Mesenteric fat pad (tissue), 1 donor: ENCODE results near the gene EMP2. TPM values are rescaled to one million over a fixed set of nuclear protein-coding genes. Genes with fewer than 3 reads are reported as not detected.
A peak's percentile ranks its signal among the peaks of the same experiment; 100 is the strongest.
"Not testable (repeated sequence)": the region's sequence is repeated elsewhere in the genome, so short reads cannot be mapped to it uniquely, and the experiment has no call there.

Experiments
- DNase-seq: peaks from one replicate; pipeline ENCODE4 v3.0.0-alpha.2; 2020; ENCODE audit warnings: low spot score
- long read RNA-seq: library from polyadenylated mRNA; unstranded; transcript quantifications from one replicate; pipeline ENCODE4 v2.0.0, GENCODE V29; 2020
- total RNA-seq: library from RNA; stranded (reverse); fragmentation: NEBNext Ultra II Directional; extraction: Animal tissue kit (Norgen Biotek cat#: 25700); gene quantifications from one replicate; pipeline ENCODE4 v1.2.1, GENCODE V29; 2021
- donor health status: DM: yes; HTN: yes; CAD: no.

EMP2 gene, protein sequence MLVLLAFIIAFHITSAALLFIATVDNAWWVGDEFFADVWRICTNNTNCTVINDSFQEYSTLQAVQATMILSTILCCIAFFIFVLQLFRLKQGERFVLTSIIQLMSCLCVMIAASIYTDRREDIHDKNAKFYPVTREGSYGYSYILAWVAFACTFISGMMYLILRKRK
- 68.1 TPM for total RNA-seq
- long read RNA-seq, full-length matches to known transcripts = 18 of 32 reads
- long read RNA-seq, partial matches to known transcripts = 4 of 32 reads
- long read RNA-seq, other reads (novel, unspliced or antisense) = 10 of 32 reads

DNA sequence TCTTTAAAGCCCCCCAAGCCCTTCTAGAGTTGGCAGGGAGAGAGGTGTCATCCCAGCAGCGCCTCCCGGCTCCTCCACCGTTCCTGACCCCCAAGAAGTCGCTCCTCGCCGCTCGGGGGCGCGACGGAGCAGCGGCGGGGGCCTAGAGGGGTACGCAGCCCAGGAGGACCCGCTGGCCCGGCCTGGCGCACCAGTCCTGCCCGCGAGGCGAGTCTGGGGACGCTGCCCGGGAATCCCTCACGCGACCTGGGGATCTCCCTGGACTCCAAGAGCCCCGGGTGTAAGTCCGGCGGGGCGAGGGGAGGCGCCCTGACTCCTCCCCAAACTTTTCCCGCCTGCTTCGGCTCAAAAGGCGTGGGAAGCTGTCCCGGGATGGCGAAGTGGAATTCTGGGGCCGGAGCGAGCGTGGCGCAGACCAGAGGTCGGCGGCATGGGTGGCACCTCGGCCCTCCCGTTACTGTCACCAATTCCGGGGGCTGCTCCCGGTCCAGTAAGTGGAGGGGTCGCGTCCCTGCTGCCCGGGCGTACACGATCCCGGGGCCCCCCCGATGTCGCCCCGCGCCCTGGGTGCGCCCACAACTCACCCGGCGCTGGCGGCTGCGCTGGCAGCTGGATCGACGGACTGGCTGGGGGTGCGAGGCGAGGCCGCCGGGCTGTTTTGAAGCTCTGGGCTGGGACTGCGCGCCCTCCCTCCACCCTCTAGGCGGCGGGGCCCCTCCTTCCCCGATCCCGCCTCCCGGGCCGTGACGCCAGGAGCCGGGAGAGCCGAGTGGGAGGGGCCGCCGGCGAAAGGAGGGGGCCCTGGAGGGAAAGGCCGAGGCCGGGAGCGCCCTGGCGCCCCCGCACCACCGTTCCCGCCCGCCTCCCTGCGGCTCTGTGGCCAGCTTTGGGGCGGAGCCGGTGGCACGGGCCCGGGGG, at the start of gene EMP2:
Gene EMP2, minus strand, starts transcription at position 634 of the 918 bp plus-strand sequence. CDS start 32,981 bp downstream, outside the sequence.
- peak; percentile 92 for DNase-seq

GRCh38 chr16:10629592-10629963, 49.2 kb upstream of the EMP2 start:
- DNase-seq = no peak

DNA sequence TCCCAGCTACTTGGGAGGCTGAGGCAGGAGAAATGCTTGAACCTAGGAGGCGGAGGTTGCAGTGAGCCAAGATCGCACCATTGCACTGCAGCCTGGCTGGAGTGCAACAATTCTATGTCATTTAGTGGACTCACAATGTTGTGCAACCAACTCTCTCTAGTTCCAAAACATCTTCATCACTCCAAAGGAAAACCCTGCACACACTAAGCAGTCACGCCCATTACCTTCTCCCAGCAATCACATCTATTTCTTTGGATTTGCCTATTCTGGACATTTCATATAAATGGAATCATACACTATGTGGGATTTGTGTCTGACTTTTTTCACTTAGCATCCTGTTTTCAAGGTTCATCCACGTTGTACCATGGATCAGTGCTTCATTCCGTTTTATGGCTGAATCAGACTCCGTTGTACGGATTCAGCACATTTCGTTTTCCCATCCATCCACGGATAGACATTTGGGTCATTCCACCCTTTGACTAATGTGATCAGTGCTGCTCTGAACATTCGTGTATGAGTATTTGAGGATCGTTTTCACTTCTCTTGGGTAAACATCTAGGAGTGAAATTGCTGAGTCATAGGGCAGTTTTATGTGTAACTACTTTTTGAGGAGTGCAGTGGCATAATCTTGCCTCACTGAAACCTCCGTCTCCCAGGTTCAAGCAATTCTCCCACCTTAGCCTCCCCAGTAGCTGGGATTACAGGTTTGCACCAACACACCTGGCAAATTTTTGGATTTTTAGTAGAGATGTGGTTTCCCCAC, 45.4 kb upstream of the EMP2 start:
- DNase-seq = no peak

DNA sequence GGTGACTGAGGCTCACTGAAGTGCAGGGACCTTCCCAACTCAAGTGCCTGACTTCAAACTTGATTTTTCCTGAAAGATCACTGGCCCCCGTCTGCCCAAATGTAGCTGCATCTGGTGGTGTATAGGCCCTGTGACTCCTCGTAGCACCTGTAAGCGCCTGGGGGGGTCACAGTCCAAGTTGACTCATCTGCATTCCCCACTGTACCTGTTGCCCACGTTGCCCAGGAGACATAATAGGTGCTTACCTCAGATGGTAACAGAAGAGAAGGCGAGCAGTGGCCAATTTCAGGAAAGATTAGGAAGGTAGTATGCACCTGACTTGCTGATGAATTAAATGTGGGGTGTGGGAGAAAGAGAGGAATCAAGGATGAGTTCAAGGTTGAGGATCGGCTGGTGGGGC, 44.1 kb upstream of the EMP2 start:
- no peak for DNase-seq

DNA sequence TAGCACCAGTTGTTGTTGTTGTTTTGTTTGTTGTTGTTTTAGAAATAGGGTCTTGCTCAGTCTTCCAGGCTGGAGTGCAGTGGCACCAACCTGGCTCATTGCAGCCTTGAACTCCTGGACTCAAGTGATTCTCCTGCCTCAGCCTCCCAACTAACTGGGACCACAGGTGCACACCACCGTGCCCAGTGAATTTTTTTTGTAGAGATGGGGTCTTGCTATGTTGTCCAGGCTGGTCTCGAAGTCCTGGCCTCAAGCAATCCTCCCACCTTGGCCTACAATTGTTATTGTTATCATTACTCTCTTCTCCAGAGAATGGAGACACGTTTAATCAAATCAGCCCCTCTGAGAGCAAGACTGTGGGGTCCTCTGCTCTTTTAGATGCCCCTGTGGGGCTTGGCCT, 42.7 kb upstream of the EMP2 start:
- DNase-seq = no peak

DNA sequence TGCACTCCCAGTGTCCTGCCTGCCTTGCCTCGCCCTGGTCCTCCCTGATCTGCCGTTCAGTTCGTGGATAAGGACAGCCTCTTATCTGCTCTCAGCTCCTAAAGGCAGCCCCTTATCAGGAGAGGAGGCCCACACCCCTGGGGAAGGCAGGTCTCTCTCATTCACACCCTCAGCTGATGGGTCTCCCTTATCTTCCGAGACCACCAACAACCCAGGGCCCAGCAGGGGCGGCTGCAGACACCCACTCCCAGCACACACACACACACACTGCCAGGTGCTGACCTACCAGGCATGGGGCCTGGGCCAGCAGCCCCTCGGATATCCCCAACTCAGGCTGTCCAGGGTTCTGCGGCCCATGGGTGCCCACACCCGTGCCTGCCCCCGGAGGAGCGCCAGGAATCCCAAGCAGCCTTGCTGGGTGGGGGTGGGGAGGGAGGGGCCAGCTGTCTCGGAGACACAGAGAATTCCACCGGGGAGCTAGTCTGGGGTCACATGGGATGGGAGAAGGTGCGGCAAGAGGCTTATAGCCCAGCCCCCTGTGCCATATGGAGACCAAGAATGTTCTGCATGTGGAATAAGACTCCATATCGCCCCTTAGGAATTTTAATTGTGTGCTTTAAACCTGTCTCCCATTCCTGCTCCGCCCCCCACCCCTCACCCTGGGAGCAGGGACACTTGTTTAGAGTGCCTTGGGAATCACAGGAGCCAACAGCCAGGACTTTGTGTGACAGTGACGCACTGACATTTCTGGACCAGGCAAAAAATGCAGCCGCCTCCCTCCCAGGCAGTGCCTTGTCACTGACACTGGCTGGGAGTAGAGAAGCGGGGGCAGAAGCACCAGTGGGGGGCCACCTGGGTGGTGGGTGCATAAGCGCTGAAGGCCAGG, 41.9 kb upstream of the EMP2 start:
- DNase-seq = no peak

GRCh38 chr16:10621216-10621949, 41.0 kb upstream of the EMP2 start:
- not testable (repeated sequence) for DNase-seq

- DNase-seq = no peak
Observed at GRCh38 chr16:10620120-10620519, 39.7 kb upstream of the EMP2 start.

- DNase-seq = no peak
Observed at GRCh38 chr16:10619271-10619849, 39.0 kb upstream of the EMP2 start.

GRCh38 chr16:10618710-10619209, 38.4 kb upstream of the EMP2 start:
- no peak for DNase-seq

- no peak for DNase-seq
Observed at GRCh38 chr16:10617662-10618420, 37.4 kb upstream of the EMP2 start.

- DNase-seq = no peak
Observed at GRCh38 chr16:10616756-10617640, 36.6 kb upstream of the EMP2 start.

DNA sequence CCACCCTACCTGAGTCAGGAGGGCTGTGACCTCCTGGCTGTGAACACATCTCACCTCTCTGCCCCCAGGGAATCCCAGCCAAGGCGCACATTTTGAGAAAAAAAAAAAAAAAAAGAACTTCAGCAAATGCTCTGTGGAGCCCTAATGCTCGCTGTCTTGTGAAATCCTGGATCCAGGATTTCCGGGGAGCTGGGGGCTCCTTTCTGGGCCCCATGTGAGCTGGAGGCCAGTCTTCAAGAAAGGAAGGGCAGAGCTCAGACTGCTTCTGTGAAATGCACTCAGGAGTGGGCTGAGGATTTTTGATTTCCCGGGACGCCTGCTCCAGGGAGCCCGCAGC, 36.0 kb upstream of the EMP2 start:
- no peak for DNase-seq

- DNase-seq = no peak
Observed at GRCh38 chr16:10614685-10615084, 34.3 kb upstream of the EMP2 start.

GRCh38 chr16:10613785-10614485, 33.5 kb upstream of the EMP2 start:
- DNase-seq = no peak

DNA sequence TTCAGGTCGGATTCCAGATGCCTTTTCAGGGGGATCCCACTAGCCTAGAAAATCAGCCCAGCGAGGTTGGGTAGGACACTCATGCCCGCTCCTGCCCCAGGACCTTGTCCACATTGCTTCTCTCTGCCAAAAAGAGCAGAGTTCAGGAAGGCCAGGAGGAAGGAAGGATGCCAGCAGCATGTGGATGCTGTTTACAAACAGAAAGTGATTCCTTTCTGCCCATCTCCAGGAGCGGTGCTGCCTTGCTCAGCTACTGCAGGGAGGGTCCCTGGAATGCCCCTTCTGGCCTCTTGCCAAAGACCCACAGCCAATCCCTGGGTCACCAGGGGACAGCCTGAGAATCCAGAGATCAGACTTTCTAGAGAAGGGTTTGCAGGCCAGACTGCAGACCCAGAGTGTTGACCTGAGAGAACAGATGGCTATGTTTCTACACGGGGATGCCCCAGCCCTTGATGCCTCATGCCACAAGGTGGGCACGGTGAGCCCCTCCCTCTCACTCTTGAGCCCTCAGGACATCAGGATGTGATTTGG, 32.3 kb upstream of the EMP2 start:
- no peak for DNase-seq

DNA sequence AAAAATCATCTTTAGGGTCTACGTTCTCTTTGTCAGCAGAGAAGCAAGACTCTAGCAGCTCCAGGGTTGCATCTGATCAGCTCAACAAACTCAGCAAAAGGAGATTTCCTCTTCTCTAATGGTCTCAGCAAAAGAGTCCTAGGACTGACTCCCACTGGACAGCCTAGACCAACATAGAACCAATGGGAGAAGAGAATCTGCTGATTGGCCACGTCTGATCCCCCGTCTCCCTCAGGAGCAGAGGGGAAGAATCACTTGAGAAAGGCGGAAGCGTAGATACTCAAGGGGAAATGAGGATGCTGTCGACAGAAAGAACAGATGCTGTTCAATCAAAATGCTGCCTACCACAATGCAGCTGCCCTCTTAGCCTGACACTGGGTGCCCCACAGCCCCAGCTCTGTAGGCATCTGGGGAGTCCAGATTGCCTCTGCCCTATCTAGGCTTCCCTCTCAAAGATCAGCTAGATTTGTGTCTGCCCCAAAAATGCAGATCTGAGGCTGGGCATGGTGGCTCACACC, 31.5 kb upstream of the EMP2 start:
- DNase-seq = no peak
